Measurements from ENCODE around the gene VSIG10. TPM values are rescaled to one million over a fixed set of nuclear protein-coding genes. Genes with fewer than 3 reads are reported as not detected.

Gene VSIG10
- total RNA-seq = 10 to 100 TPM; 20.4 to 25.9 (median 23.6) TPM

DNA sequence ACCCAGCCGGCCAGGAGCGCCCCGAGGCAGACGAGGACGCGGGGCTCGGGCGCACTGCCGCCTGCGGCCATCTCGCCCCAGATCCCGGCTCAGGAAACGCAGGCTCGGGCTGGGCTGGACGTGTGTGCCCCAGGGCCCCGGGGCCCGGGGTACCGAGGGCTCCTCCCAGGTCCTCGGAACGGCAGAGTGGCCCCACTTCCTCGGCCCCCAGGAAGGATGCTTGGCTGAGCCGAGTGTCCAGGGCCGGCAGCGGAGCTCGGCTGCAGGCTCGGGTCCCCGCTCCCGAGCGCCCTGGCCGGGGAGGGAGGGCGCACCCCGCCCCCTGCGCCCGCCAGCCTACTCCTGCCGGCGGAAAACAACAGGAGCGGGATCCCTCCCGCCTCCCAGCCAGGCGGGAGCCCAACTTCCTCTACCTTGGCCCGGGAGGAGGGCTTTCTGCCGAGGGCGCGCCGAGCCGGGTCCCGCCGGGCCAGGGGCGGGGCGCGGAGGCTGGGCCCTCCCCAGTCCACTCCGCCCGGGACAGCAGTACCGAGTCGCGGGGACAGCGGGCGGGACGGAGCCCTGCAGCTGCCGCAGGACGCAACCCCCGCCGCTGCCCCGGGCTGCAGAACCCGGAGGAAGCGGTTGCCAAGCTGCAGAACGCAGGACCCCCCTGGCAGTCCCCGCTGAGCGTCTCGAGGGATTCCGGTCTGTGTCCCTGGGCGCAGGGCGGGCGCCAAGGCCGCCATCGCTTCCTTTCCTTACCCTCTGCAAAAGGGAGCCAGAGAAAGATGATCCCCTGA is at the start of gene VSIG10:
VSIG10 (minus strand) TSS at position 411 of the 782 bp plus-strand sequence; CDS start at position 71, 340 bp downstream.
- Histone ChIP-seq H3K4me1 (peaks cover 20% of the 10 kb centered on the region), H3K27ac (peak within 1 kb of the TSS; percentile 76), H3K27me3 (no peaks in the 10 kb centered on the region), H3K4me3 (peak within 1 kb of the TSS; percentile 76), H3K36me3 (no peaks in the 10 kb centered on the region), H3K9me3 (no peaks in the 10 kb centered on the region)
- DNase-seq (ENCODE audit: low spot score in 2 of 2) = peak; percentile 84 to 85
- under 1% methylated on average over 41 of the region's 75 CpGs for WGBS
- TF ChIP-seq CTCF (IDR thresholded peaks at IDR 0.05) (no peak), POLR2A (IDR thresholded peaks at IDR 0.05) (peak in 1 of 2 donors; percentile 7), EP300 (IDR thresholded peaks at IDR 0.05) (no peak), POLR2AphosphoS5 (IDR thresholded peaks at IDR 0.05) (peak in 1 of 3 donors; percentile 12)

GRCh38 chr12:118151755-118152154 is 47.9 kb upstream of the VSIG10 start:
- H3K4me3 ChIP-seq = no peak overlapping the region
- H3K4me1 ChIP-seq = no peaks in the 10 kb centered on the region
- no peaks in the 10 kb centered on the region for H3K27me3 ChIP-seq
- H3K36me3 ChIP-seq = peaks cover 52% of the 10 kb centered on the region
- H3K9me3 ChIP-seq = no peaks in the 10 kb centered on the region
- TF ChIP-seq POLR2A (IDR thresholded peaks at IDR 0.05) (no peak), CTCF (IDR thresholded peaks at IDR 0.05) (no peak), POLR2AphosphoS5 (IDR thresholded peaks at IDR 0.05) (no peak), EP300 (IDR thresholded peaks at IDR 0.05) (no peak)
- 82% methylated on average over 5 of the region's 5 CpGs for WGBS
- no peak for DNase-seq (ENCODE audit: low spot score in 2 of 2)
- no peak overlapping the region for H3K27ac ChIP-seq

- DNase-seq (ENCODE audit: low spot score in 2 of 2) = no peak
- no peaks in the 10 kb centered on the region for H3K27me3 ChIP-seq
- H3K9me3 ChIP-seq = no peaks in the 10 kb centered on the region
- H3K4me3 ChIP-seq = no peak overlapping the region
- H3K36me3 ChIP-seq = peaks cover 63% of the 10 kb centered on the region
- no peaks in the 10 kb centered on the region for H3K4me1 ChIP-seq
- 58% methylated on average over 7 of the region's 7 CpGs for WGBS
- H3K27ac ChIP-seq = no peak overlapping the region
- TF ChIP-seq POLR2A (IDR thresholded peaks at IDR 0.05) (no peak), POLR2AphosphoS5 (IDR thresholded peaks at IDR 0.05) (no peak), CTCF (IDR thresholded peaks at IDR 0.05) (no peak), EP300 (IDR thresholded peaks at IDR 0.05) (no peak)
Measured at GRCh38 chr12:118150625-118151024, 46.8 kb upstream of the VSIG10 start.

DNA sequence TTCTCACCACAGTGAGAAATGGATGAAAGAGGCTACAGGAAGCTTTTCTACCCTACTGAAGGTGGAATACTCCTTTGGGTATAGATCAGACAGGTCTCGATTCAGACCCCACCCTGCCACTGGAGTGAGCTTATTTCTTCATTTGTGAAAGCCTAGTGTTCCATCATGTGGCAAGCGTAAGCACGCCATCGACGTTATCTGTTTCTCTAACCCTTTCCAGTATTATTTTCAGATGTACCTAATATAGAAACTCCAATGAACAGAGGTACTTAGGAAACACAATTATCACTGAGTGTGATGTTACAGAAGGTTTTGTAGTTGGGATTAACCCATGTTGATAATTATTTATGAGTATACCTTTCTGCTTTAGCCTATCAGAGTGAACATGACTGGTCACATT is 44.5 kb upstream of the VSIG10 start:
- Histone ChIP-seq H3K9me3 (no peaks in the 10 kb centered on the region), H3K4me3 (no peak overlapping the region), H3K27ac (no peak overlapping the region), H3K4me1 (no peaks in the 10 kb centered on the region), H3K36me3 (peaks cover 84% of the 10 kb centered on the region), H3K27me3 (no peaks in the 10 kb centered on the region)
- WGBS = 90% methylated on average over 5 of the region's 5 CpGs
- DNase-seq (ENCODE audit: low spot score in 2 of 2) = no peak
- no peak for TF ChIP-seq POLR2A (IDR thresholded peaks at IDR 0.05)
- no peak for TF ChIP-seq CTCF (IDR thresholded peaks at IDR 0.05)
- TF ChIP-seq POLR2AphosphoS5 (IDR thresholded peaks at IDR 0.05) = no peak
- TF ChIP-seq EP300 (IDR thresholded peaks at IDR 0.05) = no peak

- WGBS = 89% methylated on average over 9 of the region's 9 CpGs
- Histone ChIP-seq H3K4me1 (no peaks in the 10 kb centered on the region), H3K27me3 (no peaks in the 10 kb centered on the region), H3K9me3 (no peaks in the 10 kb centered on the region), H3K36me3 (peaks cover 90% of the 10 kb centered on the region), H3K27ac (no peak overlapping the region), H3K4me3 (no peak overlapping the region)
- DNase-seq (ENCODE audit: low spot score in 2 of 2) = no peak
- no peak for TF ChIP-seq EP300 (IDR thresholded peaks at IDR 0.05)
- TF ChIP-seq CTCF (IDR thresholded peaks at IDR 0.05) = no peak
- no peak for TF ChIP-seq POLR2AphosphoS5 (IDR thresholded peaks at IDR 0.05)
- no peak for TF ChIP-seq POLR2A (IDR thresholded peaks at IDR 0.05)
Measured at GRCh38 chr12:118145798-118146156, 42.0 kb upstream of the VSIG10 start.

Measured in suprapubic skin (tissue), 4 donors.